Measurements from ENCODE around the gene ENGASE. TPM values are rescaled to one million over a fixed set of nuclear protein-coding genes. Genes with fewer than 3 reads are reported as not detected.

Gene ENGASE
- total and polyA plus RNA-seq, 5 experiments from 2014 or later: 1.6 to 165 (median 6.2) TPM

DNA sequence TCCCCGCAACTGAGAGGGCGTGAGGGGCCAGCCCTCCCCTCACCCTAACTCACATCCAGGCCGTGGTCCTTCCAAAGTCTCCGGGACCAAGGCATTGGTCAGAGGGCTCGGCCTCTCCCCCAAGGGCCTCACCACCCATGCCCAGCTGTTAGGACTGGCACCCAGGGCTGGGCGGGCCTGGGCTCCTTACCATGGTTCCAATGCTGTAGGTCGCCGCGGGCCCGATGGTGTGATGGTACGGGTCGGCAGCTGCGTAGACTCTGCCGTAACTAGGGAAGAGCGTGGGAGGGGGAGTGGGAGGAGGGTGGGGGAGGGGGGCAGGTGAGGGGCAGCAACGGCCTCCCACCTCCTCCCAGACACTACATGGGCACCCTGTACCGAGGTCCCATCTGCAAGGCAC, 19.6 kb downstream of the ENGASE start:
- peaks cover 6 to 19% (median 13%) of the 10 kb centered on the region in 4 donors for H3K4me1 Mint-ChIP-seq
- no peak overlapping the region for H3K4me3 Mint-ChIP-seq
- no peak for DNase-seq
- H3K36me3 Mint-ChIP-seq: peaks cover 0 to 2% (median 0%) of the 10 kb centered on the region in 3 donors
- H3K27ac Mint-ChIP-seq: no peak overlapping the region
- ATAC-seq: no peak
- peaks cover 10 to 61% (median 23%) of the 10 kb centered on the region in 5 donors for H3K27me3 Mint-ChIP-seq
- POLR2A ChIA-PET: interaction anchor here (0.8 kb wide), 1 partner anchor 9 kb away, joined by 4 read pairs; no protein-coding TSS in a partner anchor
- H3K9me3 Mint-ChIP-seq: no peaks in the 10 kb centered on the region

DNA sequence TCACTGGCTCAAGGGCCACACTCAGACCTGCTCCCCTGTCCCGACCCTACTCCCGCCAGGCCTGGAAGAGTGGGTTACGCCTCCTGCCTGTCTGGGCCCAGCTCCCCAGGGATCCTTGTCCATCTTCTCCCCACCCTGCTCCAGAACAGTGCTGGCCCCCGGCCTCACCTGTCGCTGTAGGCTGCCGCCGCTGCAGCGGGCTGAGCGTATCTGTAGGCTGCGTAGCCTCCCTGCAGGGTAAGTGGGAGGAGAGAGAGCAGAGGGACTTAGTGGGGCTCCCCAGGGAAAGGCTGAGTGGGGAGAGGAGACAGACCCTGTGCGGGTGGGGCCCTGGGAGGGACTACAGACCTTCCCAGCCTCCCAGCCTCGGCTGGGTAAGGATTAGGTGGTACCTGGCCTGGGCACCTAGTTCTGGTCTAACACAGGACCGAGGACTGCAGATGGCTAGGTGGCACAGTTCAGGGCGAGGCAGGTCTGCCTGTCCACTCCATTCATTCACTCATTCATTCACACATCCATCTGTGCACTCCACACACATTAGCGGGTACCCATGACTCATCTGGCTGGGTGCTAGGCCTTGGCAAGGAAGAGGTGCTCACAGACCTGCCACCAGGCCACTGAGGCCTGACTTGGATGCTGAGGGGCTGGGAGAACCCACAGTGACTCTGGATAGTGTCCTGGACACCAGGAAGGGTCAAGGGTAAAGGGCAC, 20.9 kb downstream of the ENGASE start:
- POLR2A ChIA-PET: no interaction called here

DNA sequence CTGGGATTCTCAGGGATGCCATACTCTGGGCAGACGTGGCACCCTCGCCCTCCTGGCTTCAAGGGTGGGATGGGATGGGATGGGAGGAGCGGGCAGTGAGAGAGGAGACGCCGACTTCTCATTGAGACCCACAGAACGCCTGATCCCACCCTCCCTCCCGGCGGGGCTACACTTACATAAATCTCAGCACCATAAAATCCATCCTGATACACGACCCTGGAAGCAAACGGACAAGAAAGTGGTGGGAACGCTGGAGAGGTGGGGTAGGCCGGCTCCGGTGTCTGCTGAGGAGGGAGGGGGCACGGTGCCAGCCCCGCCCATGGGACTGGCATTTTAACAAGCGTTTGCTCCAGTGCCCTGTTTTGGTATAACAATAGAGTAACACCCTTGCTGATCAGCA, 21.9 kb downstream of the ENGASE start:
- peaks cover 6 to 19% (median 13%) of the 10 kb centered on the region in 4 donors for H3K4me1 Mint-ChIP-seq
- POLR2A ChIA-PET: no interaction called here
- H3K27ac Mint-ChIP-seq: no peak overlapping the region
- peak overlapping the region in 1 of 10 donors; percentile 26 for H3K4me3 Mint-ChIP-seq
- H3K9me3 Mint-ChIP-seq: no peaks in the 10 kb centered on the region
- peaks cover 0 to 2% (median 0%) of the 10 kb centered on the region in 3 donors for H3K36me3 Mint-ChIP-seq
- ATAC-seq (no peak), DNase-seq (no peak)
- peaks cover 11 to 81% (median 31%) of the 10 kb centered on the region in 5 donors for H3K27me3 Mint-ChIP-seq

More for the DNA sequence above, 20.9 kb downstream of the ENGASE start:
- Mint-ChIP-seq H3K27me3 (peaks cover 11 to 74% (median 31%) of the 10 kb centered on the region in 5 donors), H3K27ac (no peak overlapping the region), H3K36me3 (peaks cover 0 to 2% (median 0%) of the 10 kb centered on the region in 3 donors), H3K4me1 (peaks cover 6 to 19% (median 13%) of the 10 kb centered on the region in 4 donors), H3K9me3 (no peaks in the 10 kb centered on the region), H3K4me3 (no peak overlapping the region)
- no peak for DNase-seq
- no peak for ATAC-seq

DNA sequence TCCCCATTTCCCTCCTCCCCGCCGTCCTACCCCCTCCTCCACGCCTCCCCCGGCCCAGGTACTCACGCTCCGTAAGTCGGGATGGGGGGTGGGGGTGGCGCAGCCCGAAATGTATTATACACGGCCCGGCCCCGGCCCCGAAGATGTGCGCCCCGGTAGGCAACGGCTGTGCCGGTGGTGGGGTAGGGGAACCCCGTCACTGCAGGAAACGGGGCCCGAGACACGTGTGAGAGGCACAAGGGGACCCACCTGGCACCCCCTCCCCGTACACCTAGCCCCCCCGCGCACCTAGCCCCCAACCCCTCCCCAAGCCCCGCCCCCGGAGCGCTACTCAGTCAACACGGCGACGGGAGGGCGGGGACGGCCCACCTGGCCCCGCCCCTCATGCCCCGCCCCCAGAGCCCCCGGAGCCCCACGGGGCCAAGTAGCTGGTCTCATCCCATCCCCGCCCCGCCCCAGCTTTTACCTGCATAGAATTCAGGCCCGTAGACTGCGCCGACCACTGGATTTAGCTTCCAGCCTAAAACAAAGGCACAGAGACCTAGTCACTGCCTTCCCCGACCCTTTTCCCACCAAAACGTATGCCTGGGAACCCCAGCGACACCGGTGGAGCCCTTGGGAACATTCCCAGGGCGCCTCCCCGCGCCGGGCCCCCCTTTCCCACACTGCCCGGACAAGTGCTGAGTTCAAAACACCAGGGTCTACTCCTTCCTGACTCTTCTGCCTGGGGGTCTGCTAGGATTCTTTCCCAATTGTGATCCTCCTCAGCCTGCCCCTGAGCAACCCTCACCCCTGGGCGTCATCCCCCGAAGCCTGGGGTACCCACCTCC, 22.8 kb downstream of the ENGASE start:
- POLR2A ChIA-PET: no interaction called here
- H3K27ac Mint-ChIP-seq: peak overlapping the region in 1 of 10 donors; percentile 89

DNA sequence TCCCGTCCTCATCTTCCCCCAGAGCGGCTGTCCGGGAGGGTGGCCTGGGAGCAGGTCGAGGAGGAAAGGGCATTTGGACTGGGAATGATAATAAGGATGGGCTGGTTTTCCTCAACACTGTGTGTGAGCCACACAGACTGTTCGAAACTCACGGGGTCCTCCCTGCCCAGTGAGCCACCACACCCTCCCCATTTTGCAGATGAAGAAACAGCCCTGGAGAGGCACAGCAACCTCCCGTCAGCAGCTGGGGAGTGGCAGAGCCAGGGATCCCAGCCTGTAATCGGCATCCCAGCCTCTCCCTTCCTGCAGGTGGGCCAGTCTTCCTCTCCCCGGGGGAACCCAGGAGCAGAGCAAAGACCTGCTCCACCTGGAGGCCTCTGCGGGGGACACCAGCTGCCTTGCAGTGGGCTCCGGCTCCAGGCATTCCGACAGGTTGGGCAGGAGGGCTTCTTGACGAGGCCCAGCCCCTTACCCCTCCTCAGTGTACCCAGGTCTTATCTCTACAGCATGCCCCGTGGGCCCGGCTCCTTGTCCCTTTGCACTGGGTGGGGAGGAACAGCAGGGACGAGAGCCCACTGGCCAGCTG, 23.8 kb downstream of the ENGASE start:
- no peaks in the 10 kb centered on the region for H3K9me3 Mint-ChIP-seq
- H3K4me1 Mint-ChIP-seq: peaks cover 5 to 15% (median 10%) of the 10 kb centered on the region in 4 donors
- H3K4me3 Mint-ChIP-seq: peak overlapping the region in 5 of 10 donors; percentile 46 to 74 (median 57)
- H3K36me3 Mint-ChIP-seq: peaks cover 0 to 2% (median 0%) of the 10 kb centered on the region in 3 donors
- no peak for ATAC-seq
- peaks cover 11 to 86% (median 41%) of the 10 kb centered on the region in 5 donors for H3K27me3 Mint-ChIP-seq
- H3K27ac Mint-ChIP-seq: peak overlapping the region in 1 of 10 donors; percentile 21
- no peak for DNase-seq
- POLR2A ChIA-PET: no interaction called here

More for the DNA sequence above, 22.8 kb downstream of the ENGASE start:
- ATAC-seq (peak; percentile 49 to 54), DNase-seq (peak in 1 of 10 donors; percentile 30)
- peaks cover 12 to 85% (median 34%) of the 10 kb centered on the region in 5 donors for H3K27me3 Mint-ChIP-seq
- peaks cover 6 to 18% (median 13%) of the 10 kb centered on the region in 4 donors for H3K4me1 Mint-ChIP-seq
- H3K36me3 Mint-ChIP-seq: peaks cover 0 to 2% (median 0%) of the 10 kb centered on the region in 3 donors
- no peaks in the 10 kb centered on the region for H3K9me3 Mint-ChIP-seq
- peak overlapping the region in 8 of 10 donors; percentile 28 to 75 (median 56) for H3K4me3 Mint-ChIP-seq

DNA sequence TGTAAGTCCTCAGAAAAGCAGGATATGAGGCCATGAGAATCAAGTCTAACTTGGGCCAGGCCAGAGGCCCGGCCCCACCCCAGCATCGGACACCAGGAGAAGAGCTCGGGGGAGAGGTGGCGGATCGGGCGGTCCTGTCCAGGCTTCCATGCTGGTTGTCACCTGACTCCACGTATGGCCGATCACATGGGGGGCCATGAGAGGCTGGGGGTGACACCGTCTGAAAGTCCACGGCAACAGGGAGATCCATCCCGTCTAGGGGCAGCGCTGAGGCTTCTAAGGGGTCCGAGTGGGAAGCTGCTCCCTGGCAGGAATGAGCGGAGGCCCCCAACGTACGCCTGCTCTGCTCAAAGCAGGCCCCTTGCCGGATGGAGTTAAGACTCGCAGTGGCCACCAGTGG, 25.8 kb downstream of the ENGASE start:
- no peak overlapping the region for H3K27ac Mint-ChIP-seq
- no peak overlapping the region for H3K4me3 Mint-ChIP-seq
- peaks cover 9 to 77% (median 45%) of the 10 kb centered on the region in 5 donors for H3K27me3 Mint-ChIP-seq
- H3K4me1 Mint-ChIP-seq: peaks cover 2 to 11% (median 7%) of the 10 kb centered on the region in 4 donors
- H3K9me3 Mint-ChIP-seq: no peaks in the 10 kb centered on the region
- peaks cover 0 to 2% (median 0%) of the 10 kb centered on the region in 3 donors for H3K36me3 Mint-ChIP-seq
- POLR2A ChIA-PET: no interaction called here
- no peak for ATAC-seq
- DNase-seq: no peak

DNA sequence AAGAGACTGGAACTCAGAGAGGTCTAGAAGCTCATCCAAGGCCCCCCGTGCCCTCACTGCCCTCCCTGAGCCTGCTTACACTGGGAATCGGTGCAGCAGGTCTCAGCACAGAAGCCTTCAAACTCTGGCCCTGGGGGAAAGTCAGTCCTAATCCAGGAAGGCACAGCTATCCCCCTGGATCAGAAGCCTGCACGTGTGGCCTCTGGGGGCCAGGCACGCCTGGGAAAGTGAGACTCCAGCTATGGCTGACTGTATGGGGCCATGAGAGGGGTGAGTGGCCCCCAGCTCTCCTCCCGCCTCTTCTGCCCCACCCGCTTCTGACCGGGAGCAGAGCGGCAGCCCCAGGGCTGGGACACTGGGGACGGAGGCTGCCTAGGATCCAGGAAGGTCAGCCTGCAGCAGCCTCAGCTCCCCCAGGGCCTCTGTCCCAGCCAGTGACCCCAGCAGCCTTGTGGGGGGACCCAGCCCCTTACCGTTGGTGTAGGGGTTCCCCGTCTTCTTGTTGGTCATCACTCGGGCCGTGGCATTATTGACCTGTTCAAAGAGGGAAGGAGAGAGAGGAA, 26.6 kb downstream of the ENGASE start:
- Mint-ChIP-seq H3K27me3 (peaks cover 7 to 69% (median 39%) of the 10 kb centered on the region in 5 donors), H3K4me3 (no peak overlapping the region), H3K27ac (no peak overlapping the region), H3K9me3 (no peaks in the 10 kb centered on the region), H3K36me3 (peaks cover 0 to 2% (median 0%) of the 10 kb centered on the region in 3 donors), H3K4me1 (peaks cover 0 to 11% (median 6%) of the 10 kb centered on the region in 4 donors)
- DNase-seq (no peak), ATAC-seq (no peak)
- POLR2A ChIA-PET: no interaction called here

DNA sequence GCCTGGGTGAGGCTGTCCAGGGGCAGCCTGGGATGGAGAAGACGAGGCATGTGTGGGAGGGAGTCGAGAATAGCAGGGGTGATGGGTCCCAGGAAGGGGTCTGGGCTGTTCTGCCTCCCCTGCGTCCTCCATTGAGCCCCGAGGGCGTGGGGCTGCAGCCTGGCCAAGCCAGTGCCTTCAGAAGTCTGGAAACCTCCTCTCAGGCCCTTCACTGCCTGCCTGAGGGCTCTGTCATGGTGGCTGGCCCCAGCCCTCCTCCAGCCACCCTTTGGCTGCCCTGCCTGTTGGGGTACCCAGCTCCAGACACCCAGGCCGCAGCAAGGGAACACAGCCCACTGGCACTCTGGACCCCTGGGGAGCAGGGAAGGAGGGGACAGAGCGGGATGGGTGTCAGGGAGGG, 27.6 kb downstream of the ENGASE start:
- Mint-ChIP-seq H3K9me3 (no peaks in the 10 kb centered on the region), H3K4me1 (peaks cover 0 to 11% (median 6%) of the 10 kb centered on the region in 4 donors), H3K27me3 (peaks cover 7 to 69% (median 36%) of the 10 kb centered on the region in 5 donors), H3K4me3 (no peak overlapping the region), H3K27ac (no peak overlapping the region), H3K36me3 (peaks cover 0 to 2% (median 0%) of the 10 kb centered on the region in 3 donors)
- POLR2A ChIA-PET: no interaction called here
- ATAC-seq: no peak
- DNase-seq: no peak

DNA sequence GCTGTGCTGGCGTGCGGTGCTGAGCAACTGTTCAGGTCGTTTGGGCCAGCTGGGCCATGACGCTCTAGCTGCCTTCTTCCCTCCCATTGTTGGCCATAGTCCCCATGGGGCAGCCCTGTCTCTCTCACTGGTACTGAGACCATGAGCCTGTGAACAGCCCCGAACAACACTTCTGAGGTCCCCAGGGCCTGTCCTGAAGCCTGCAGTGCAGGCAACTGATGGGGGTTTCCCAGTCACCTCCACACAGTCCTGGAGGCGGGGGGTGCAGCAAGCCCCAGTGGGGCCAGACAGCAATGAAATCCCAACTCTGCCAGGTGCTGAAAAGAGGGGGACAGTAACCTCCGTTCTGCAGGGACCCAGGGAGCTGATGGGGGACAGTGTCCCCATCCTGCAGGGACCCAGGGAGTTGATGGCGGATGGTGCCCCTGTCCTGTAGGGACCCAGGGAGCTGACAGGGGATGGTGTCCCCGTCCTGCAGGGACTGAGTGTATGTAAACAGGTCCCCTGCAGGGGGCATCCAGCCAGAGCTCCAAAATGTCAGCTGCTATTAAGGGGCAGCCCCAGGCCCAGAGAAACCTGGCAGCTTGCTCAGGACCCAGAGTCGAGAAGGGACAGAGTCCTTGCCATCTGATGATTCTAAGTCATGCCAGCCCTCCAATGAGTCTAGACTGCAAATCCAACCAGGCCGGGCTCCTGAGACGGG, 30.4 kb downstream of the ENGASE start:
- no peak overlapping the region for H3K4me3 Mint-ChIP-seq
- POLR2A ChIA-PET: no interaction called here
- H3K27me3 Mint-ChIP-seq: peaks cover 1 to 41% (median 16%) of the 10 kb centered on the region in 5 donors
- peaks cover 0 to 2% (median 0%) of the 10 kb centered on the region in 4 donors for H3K4me1 Mint-ChIP-seq
- no peaks in the 10 kb centered on the region for H3K9me3 Mint-ChIP-seq
- no peaks in the 10 kb centered on the region for H3K36me3 Mint-ChIP-seq
- no peak for DNase-seq
- H3K27ac Mint-ChIP-seq: no peak overlapping the region
- ATAC-seq: no peak

DNA sequence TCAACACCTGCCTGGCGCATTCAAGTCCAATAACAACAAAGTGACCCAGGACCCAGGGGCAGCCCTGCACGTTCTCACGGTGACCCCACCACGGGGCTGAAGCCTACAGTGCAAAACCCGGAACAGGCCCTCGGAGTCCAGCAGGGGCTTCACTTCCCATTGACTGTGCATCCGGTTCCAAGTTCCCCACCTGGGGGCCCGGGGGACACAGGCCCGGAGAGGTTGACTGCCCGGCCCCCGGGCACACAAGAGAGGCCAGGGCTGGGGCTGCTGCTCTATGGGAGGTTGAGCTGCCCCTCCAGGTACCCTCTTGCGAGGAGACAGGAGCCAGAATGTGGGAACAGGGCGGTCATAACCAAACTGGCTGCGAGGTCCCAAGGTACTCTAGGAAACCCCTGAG, 31.3 kb downstream of the ENGASE start:
- no peak overlapping the region for H3K4me3 Mint-ChIP-seq
- POLR2A ChIA-PET: no interaction called here
- H3K27ac Mint-ChIP-seq: no peak overlapping the region
- no peaks in the 10 kb centered on the region for H3K36me3 Mint-ChIP-seq
- peaks cover 0 to 2% (median 0%) of the 10 kb centered on the region in 4 donors for H3K4me1 Mint-ChIP-seq
- H3K9me3 Mint-ChIP-seq: no peaks in the 10 kb centered on the region
- ATAC-seq (no peak), DNase-seq (no peak)
- peaks cover 0 to 32% (median 14%) of the 10 kb centered on the region in 5 donors for H3K27me3 Mint-ChIP-seq

DNA sequence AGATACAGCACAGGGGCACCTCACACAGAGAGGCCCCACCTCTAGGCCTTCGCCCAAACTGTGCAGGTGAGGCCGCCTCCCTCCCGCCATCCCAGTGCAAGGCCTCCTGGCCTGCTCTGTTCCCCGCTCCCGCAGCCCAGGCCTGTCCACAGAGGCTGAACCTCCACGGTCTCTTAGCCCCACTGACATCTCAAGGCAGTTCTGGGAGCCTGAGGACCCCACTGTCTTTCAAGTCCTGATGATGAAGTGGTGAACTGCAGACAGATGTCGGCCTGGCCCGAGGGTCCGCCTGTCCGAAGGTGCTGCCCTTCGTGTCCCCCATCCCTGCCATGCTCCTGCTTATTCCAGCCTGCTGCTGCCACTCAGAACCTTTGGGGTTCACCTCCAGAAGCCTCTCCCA, 32.3 kb downstream of the ENGASE start:
- Mint-ChIP-seq H3K36me3 (no peaks in the 10 kb centered on the region), H3K4me1 (peaks cover 0 to 2% (median 0%) of the 10 kb centered on the region in 4 donors), H3K27me3 (peaks cover 0 to 26% (median 12%) of the 10 kb centered on the region in 5 donors), H3K27ac (no peak overlapping the region), H3K9me3 (no peaks in the 10 kb centered on the region), H3K4me3 (no peak overlapping the region)
- DNase-seq (no peak), ATAC-seq (no peak)
- POLR2A ChIA-PET: no interaction called here

All from naive thymus-derived CD8-positive, alpha-beta T cell (primary cell).